HFFc6 (cell line): ENCODE results near the gene TBC1D9. TPM values are rescaled to one million over a fixed set of nuclear protein-coding genes. Genes with fewer than 3 reads are reported as not detected.

Experiments used
- DNase-seq: peaks from one replicate; pipeline ENCODE4 v3.0.0-alpha.2; 2018
- H3K27ac Mint-ChIP-seq: 2 replicates; pipeline ENCODE4 v1.8.0; 2020; ENCODE audit warnings: mild to moderate bottlenecking, mixed read lengths
- H3K27me3 Mint-ChIP-seq: 2 replicates; pipeline ENCODE4 v1.8.0; 2021; ENCODE audit warnings: mild to moderate bottlenecking, moderate library complexity, mixed read lengths; ENCODE audit not compliant: insufficient read depth
- H3K36me3 Mint-ChIP-seq: 2 replicates; pipeline ENCODE4 v1.8.0; 2021; ENCODE audit warnings: low read depth, mixed read lengths
- H3K4me1 Mint-ChIP-seq: 2 replicates; pipeline ENCODE4 v1.8.0; 2020; ENCODE audit warnings: low read depth, mixed read lengths
- H3K4me3 Mint-ChIP-seq: 2 replicates; pipeline ENCODE4 v1.8.0; 2020; ENCODE audit warnings: mild to moderate bottlenecking, moderate library complexity, mixed read lengths
- H3K9me3 Mint-ChIP-seq: 2 replicates; pipeline ENCODE4 v1.8.0; 2020; ENCODE audit warnings: mild to moderate bottlenecking, mixed read lengths
- CTCF ChIP-seq: fragments of 200-600 bp; sonication (generic); IDR thresholded peaks from 2 replicates; pipeline ENCODE4 v1.5.0; 2021; ENCODE audit warnings: antibody characterized with exemption, mild to moderate bottlenecking
- total RNA-seq, 6 experiments: library from RNA; stranded (reverse); fragmentation: NEBNext Ultra II Directional; extraction: Animal tissue kit (Norgen Biotek cat#: 25700); gene quantifications; 2 replicates in 1 of 6; 3 replicates in 5 of 6; pipeline ENCODE4 v1.2.3, GENCODE V29; 2021

TBC1D9 gene
- total RNA-seq, 6 experiments from 2014 or later: 16.3 to 18.8 (median 18.1) TPM

GRCh38 chr4:140659943-140660700 lies 96.1 kb downstream of the TBC1D9 start:
- no peak for TF ChIP-seq CTCF
- H3K9me3 Mint-ChIP-seq: no peaks in the 10 kb centered on the region
- H3K27me3 Mint-ChIP-seq: no peaks in the 10 kb centered on the region
- DNase-seq: no peak
- no peak overlapping the region for H3K4me3 Mint-ChIP-seq
- peaks cover 12% of the 10 kb centered on the region for H3K36me3 Mint-ChIP-seq
- H3K4me1 Mint-ChIP-seq: peaks cover 10% of the 10 kb centered on the region
- no peak overlapping the region for H3K27ac Mint-ChIP-seq

DNA sequence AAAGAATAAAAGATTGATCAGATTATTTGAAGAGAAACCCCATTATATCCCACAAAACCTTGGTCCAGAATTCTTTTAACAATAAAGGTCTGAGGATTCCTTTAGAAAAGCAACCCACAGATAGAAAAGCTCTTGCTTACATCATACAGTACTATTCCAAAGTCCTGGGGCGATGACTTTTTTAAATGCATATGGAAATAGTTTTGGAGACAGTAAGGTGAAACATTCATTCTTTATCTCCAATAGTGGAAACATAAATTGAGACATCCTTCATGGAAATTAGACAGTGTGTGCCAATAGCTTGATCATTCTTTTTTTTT lies 101.7 kb downstream of the TBC1D9 start:
- DNase-seq: no peak

GRCh38 chr4:140653718-140654494 lies 102.3 kb downstream of the TBC1D9 start:
- Mint-ChIP-seq H3K4me3 (peak overlapping the region; percentile 30; the same call in 1 of the 2 replicates), H3K4me1 (peaks cover 17% of the 10 kb centered on the region), H3K9me3 (no peaks in the 10 kb centered on the region), H3K27ac (peak overlapping the region; percentile 77), H3K36me3 (peaks cover 4% of the 10 kb centered on the region; the same call in 1 of the 2 replicates), H3K27me3 (no peaks in the 10 kb centered on the region; the same call in 1 of the 2 replicates)
- no peak for DNase-seq
- TF ChIP-seq CTCF: no peak

More for the DNA sequence above, 101.7 kb downstream of the TBC1D9 start:
- no peak for TF ChIP-seq CTCF
- Mint-ChIP-seq H3K36me3 (peaks cover 4% of the 10 kb centered on the region; the same call in 1 of the 2 replicates), H3K4me1 (peaks cover 17% of the 10 kb centered on the region), H3K27ac (peak overlapping the region; percentile 77; the same call in 1 of the 2 replicates), H3K4me3 (no peak overlapping the region), H3K27me3 (no peaks in the 10 kb centered on the region; the same call in 1 of the 2 replicates), H3K9me3 (no peaks in the 10 kb centered on the region)

- peaks cover 4% of the 10 kb centered on the region; the same call in 1 of the 2 replicates for H3K36me3 Mint-ChIP-seq
- no peak overlapping the region for H3K27ac Mint-ChIP-seq
- no peak overlapping the region for H3K4me3 Mint-ChIP-seq
- TF ChIP-seq CTCF: no peak
- peaks cover 23% of the 10 kb centered on the region for H3K4me1 Mint-ChIP-seq
- no peaks in the 10 kb centered on the region; the same call in 1 of the 2 replicates for H3K27me3 Mint-ChIP-seq
- DNase-seq: no peak
- no peaks in the 10 kb centered on the region for H3K9me3 Mint-ChIP-seq
Measured at GRCh38 chr4:140652601-140653000, 103.6 kb downstream of the TBC1D9 start.

- no peak overlapping the region for H3K27ac Mint-ChIP-seq
- H3K4me1 Mint-ChIP-seq: peaks cover 21% of the 10 kb centered on the region
- no peaks in the 10 kb centered on the region for H3K36me3 Mint-ChIP-seq
- no peaks in the 10 kb centered on the region for H3K9me3 Mint-ChIP-seq
- no peak for DNase-seq
- H3K4me3 Mint-ChIP-seq: no peak overlapping the region
- H3K27me3 Mint-ChIP-seq: no peaks in the 10 kb centered on the region; the same call in 1 of the 2 replicates
- no peak for TF ChIP-seq CTCF
Measured at GRCh38 chr4:140648716-140649308, 107.4 kb downstream of the TBC1D9 start.
